SK-N-SH treated with all-trans-retinoic acid at 6 μM for 48 hours (cell line): ENCODE data around the gene TASOR2.

Experiments used
- ARNTL ChIP-seq: fragments of 450-650 bp; formaldehyde crosslinking; IDR thresholded peaks from 2 replicates; pipeline ENCODE4 v1.5.0; 2020; ENCODE audit warnings: low read depth, mild to moderate bottlenecking, moderate library complexity, borderline replicate concordance
- CSDC2 ChIP-seq: fragments of 250-450 bp; sonication (Bioruptor Pico); IDR thresholded peaks from 2 replicates; pipeline ENCODE4 v1.5.0; 2020; ENCODE audit warnings: mild to moderate bottlenecking, moderate library complexity
- ISL1 ChIP-seq: fragments of 250-450 bp; sonication (Bioruptor Pico); IDR thresholded peaks from 2 replicates; pipeline ENCODE4 v2.1.2; 2022; ENCODE audit warnings: mild to moderate bottlenecking, moderate library complexity
- OSR1 ChIP-seq: fragments of 250-450 bp; sonication (Bioruptor Pico); IDR thresholded peaks from 2 replicates; pipeline ENCODE4 v1.8.0; 2022; ENCODE audit warnings: moderate library complexity, mild to moderate bottlenecking, inconsistent platforms
- SNAI2 ChIP-seq: fragments of 250-450 bp; sonication (Bioruptor Pico); IDR thresholded peaks from 2 replicates; pipeline ENCODE4 v1.5.0; 2020; ENCODE audit warnings: mild to moderate bottlenecking, moderate library complexity
- ZC3H10 ChIP-seq: fragments of 250-450 bp; sonication (Bioruptor Pico); IDR thresholded peaks from 2 replicates; pipeline ENCODE4 v1.5.1; 2021; ENCODE audit warnings: mild to moderate bottlenecking, moderate library complexity
- ZFP30 ChIP-seq: fragments of 450-650 bp; formaldehyde crosslinking; IDR thresholded peaks from 2 replicates; pipeline ENCODE4 v1.5.0; 2022; ENCODE audit warnings: mild to moderate bottlenecking, moderate library complexity
- TF ChIP-seq, protein P1 (sequence below): fragments of 250-450 bp; sonication (Bioruptor Pico); IDR thresholded peaks from 2 replicates; pipeline ENCODE4 v1.5.0; 2020; ENCODE audit warnings: mild to moderate bottlenecking, moderate library complexity
- TF ChIP-seq, protein P2 (sequence below): fragments of 250-450 bp; sonication (Bioruptor Pico); IDR thresholded peaks from 2 replicates; pipeline ENCODE4 v1.5.1; 2020; ENCODE audit warnings: low read depth, mild to moderate bottlenecking, moderate library complexity
- TF ChIP-seq, protein P3 (sequence below): fragments of 250-450 bp; sonication (Bioruptor Pico); IDR thresholded peaks from 2 replicates; pipeline ENCODE4 v1.8.0; 2021; ENCODE audit warnings: low read depth, mild to moderate bottlenecking, moderate library complexity, borderline replicate concordance

DNA sequence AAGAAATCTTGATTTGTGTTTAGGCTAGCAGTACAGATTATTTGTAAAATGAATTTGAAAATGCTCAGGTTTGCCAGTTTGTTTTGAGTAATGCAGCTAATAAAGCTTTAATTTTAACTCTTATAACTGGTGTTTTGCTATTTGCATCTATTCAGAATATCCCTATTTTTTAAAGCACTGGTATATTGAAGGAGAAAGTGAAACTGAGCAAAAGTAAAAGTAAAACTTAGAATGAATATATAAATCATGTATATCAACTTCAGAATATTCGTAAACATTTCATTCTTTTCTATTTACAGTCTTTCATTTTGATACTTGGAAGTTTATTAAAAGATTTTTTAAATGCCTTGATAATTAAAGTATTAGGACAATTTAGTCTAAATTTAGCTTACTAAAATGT lies 26.2 kb downstream of the TASOR2 start:
- TF ChIP-seq CSDC2 (CRISPR knock-in tag) (no peak), ARNTL (CRISPR knock-in tag) (no peak), OSR1 (no peak), ISL1 (CRISPR knock-in tag) (no peak), SNAI2 (CRISPR knock-in tag) (no peak), ZFP30 (CRISPR knock-in tag) (no peak), ZC3H10 (CRISPR knock-in tag) (no peak)
- TF ChIP-seq, protein P1, sequence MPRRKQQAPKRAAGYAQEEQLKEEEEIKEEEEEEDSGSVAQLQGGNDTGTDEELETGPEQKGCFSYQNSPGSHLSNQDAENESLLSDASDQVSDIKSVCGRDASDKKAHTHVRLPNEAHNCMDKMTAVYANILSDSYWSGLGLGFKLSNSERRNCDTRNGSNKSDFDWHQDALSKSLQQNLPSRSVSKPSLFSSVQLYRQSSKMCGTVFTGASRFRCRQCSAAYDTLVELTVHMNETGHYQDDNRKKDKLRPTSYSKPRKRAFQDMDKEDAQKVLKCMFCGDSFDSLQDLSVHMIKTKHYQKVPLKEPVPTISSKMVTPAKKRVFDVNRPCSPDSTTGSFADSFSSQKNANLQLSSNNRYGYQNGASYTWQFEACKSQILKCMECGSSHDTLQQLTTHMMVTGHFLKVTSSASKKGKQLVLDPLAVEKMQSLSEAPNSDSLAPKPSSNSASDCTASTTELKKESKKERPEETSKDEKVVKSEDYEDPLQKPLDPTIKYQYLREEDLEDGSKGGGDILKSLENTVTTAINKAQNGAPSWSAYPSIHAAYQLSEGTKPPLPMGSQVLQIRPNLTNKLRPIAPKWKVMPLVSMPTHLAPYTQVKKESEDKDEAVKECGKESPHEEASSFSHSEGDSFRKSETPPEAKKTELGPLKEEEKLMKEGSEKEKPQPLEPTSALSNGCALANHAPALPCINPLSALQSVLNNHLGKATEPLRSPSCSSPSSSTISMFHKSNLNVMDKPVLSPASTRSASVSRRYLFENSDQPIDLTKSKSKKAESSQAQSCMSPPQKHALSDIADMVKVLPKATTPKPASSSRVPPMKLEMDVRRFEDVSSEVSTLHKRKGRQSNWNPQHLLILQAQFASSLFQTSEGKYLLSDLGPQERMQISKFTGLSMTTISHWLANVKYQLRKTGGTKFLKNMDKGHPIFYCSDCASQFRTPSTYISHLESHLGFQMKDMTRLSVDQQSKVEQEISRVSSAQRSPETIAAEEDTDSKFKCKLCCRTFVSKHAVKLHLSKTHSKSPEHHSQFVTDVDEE (CRISPR knock-in tag) = no peak
- TF ChIP-seq, protein P2, sequence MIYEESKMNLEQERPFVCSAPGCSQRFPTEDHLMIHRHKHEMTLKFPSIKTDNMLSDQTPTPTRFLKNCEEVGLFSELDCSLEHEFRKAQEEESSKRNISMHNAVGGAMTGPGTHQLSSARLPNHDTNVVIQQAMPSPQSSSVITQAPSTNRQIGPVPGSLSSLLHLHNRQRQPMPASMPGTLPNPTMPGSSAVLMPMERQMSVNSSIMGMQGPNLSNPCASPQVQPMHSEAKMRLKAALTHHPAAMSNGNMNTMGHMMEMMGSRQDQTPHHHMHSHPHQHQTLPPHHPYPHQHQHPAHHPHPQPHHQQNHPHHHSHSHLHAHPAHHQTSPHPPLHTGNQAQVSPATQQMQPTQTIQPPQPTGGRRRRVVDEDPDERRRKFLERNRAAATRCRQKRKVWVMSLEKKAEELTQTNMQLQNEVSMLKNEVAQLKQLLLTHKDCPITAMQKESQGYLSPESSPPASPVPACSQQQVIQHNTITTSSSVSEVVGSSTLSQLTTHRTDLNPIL (CRISPR knock-in tag) = no peak
- TF ChIP-seq, protein P3, sequence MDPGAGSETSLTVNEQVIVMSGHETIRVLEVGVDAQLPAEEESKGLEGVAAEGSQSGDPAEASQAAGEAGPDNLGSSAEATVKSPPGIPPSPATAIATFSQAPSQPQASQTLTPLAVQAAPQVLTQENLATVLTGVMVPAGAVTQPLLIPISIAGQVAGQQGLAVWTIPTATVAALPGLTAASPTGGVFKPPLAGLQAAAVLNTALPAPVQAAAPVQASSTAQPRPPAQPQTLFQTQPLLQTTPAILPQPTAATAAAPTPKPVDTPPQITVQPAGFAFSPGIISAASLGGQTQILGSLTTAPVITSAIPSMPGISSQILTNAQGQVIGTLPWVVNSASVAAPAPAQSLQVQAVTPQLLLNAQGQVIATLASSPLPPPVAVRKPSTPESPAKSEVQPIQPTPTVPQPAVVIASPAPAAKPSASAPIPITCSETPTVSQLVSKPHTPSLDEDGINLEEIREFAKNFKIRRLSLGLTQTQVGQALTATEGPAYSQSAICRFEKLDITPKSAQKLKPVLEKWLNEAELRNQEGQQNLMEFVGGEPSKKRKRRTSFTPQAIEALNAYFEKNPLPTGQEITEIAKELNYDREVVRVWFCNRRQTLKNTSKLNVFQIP (CRISPR knock-in tag) = no peak
